Karpas-422 (cell line): ENCODE results near the gene CXCL3. TPM values are rescaled to one million over a fixed set of nuclear protein-coding genes. Genes with fewer than 3 reads are reported as not detected.

Experiments
- DNase-seq: peaks from one replicate; pipeline ENCODE4 v3.0.0-alpha.2; 2015
- H2AFZ ChIP-seq: fragments of 200-600 bp; sonication (generic); 2 replicates; pipeline ENCODE4 v1.6.1; 2014; ENCODE audit warnings: antibody characterized with exemption, low read length, mixed read lengths
- H3K27ac ChIP-seq: fragments of 200-600 bp; sonication (generic); 2 replicates; pipeline ENCODE4 v1.5.1; 2014; ENCODE audit warnings: mild to moderate bottlenecking, low read length, moderate library complexity
- H3K27me3 ChIP-seq: fragments of 200-600 bp; sonication (generic); 2 replicates; pipeline ENCODE4 v1.6.1; 2014; ENCODE audit warnings: low read length, mixed read lengths
- H3K36me3 ChIP-seq: fragments of 200-600 bp; sonication (generic); 2 replicates; pipeline ENCODE4 v1.6.1; 2014; ENCODE audit warnings: low read length, mixed read lengths; ENCODE audit not compliant: insufficient read depth
- H3K4me1 ChIP-seq: fragments of 200-600 bp; sonication (generic); 2 replicates; pipeline ENCODE4 v1.6.1; 2014; ENCODE audit warnings: mild to moderate bottlenecking, low read length, mixed read lengths
- H3K4me2 ChIP-seq: fragments of 200-600 bp; sonication (generic); 2 replicates; pipeline ENCODE4 v1.6.1; 2014; ENCODE audit warnings: low read length, low read depth, mild to moderate bottlenecking; ENCODE audit not compliant: poor library complexity, severe bottlenecking
- H3K4me3 ChIP-seq: fragments of 200-600 bp; sonication (generic); 2 replicates; pipeline ENCODE4 v1.5.1; 2014; ENCODE audit warnings: mild to moderate bottlenecking, antibody characterized with exemption, low read length, mixed read lengths
- H3K79me2 ChIP-seq: fragments of 200-600 bp; sonication (generic); 2 replicates; pipeline ENCODE4 v1.6.1; 2014; ENCODE audit warnings: mild to moderate bottlenecking, low read length, mixed read lengths
- H3K9ac ChIP-seq: fragments of 200-600 bp; sonication (generic); 2 replicates; pipeline ENCODE4 v1.6.0; 2014; ENCODE audit warnings: low read length
- H3K9me2 ChIP-seq: fragments of 200-600 bp; sonication (generic), shearing (Covaris generic); replicated peaks from 2 replicates; pipeline ENCODE4 v1.6.0; 2014; ENCODE audit warnings: mild to moderate bottlenecking, low read length, moderate library complexity; ENCODE audit not compliant: insufficient read depth
- H3K9me3 ChIP-seq: fragments of 300-700, 200-600 bp; sonication (generic); 2 replicates; pipeline ENCODE4 v1.6.1; 2014; ENCODE audit warnings: low read length, mixed read lengths
- H4K20me1 ChIP-seq: fragments of 200-600 bp; sonication (generic); 2 replicates; pipeline ENCODE4 v1.6.1; 2014; ENCODE audit warnings: mild to moderate bottlenecking, antibody characterized with exemption, low read length, low read depth; ENCODE audit not compliant: insufficient read depth
- small RNA-seq: library from RNA; depleted of rRNA; stranded (forward); fragments of <200 nt; gene quantifications from one replicate; pipeline ENCODE3, GENCODE V24; 2014
- total RNA-seq: library from RNA; depleted of rRNA; stranded (reverse); fragments of >200 nt; shearing (Covaris generic); gene quantifications from 2 replicates; pipeline ENCODE4 v1.2.3, GENCODE V29; 2014; ENCODE audit warnings: low replicate concordance; rRNA removed

The CXCL3 gene
- total RNA-seq, 1 experiment from 2014 or later: not detected

GRCh38 chr4:73989928-73990327 lies 48.6 kb downstream of the CXCL3 start:
- Histone ChIP-seq H3K27ac (no peak overlapping the region), H3K4me1 (no peaks in the 10 kb centered on the region), H3K4me3 (no peak overlapping the region), H3K9ac (no peak overlapping the region), H3K9me2 (no peaks in the 10 kb centered on the region), H3K27me3 (no peaks in the 10 kb centered on the region), H3K36me3 (no peaks in the 10 kb centered on the region), H3K4me2 (no peak overlapping the region), H3K79me2 (no peaks in the 10 kb centered on the region), H4K20me1 (no peaks in the 10 kb centered on the region), H3K9me3 (no peaks in the 10 kb centered on the region), H2AFZ (no peak overlapping the region)
- no peak for DNase-seq

- no peaks in the 10 kb centered on the region for H3K9me3 ChIP-seq
- H3K4me2 ChIP-seq: no peak overlapping the region
- no peaks in the 10 kb centered on the region for H3K27me3 ChIP-seq
- DNase-seq: no peak
- H4K20me1 ChIP-seq: no peaks in the 10 kb centered on the region
- no peaks in the 10 kb centered on the region for H3K4me1 ChIP-seq
- no peak overlapping the region for H3K9ac ChIP-seq
- H2AFZ ChIP-seq: no peak overlapping the region
- H3K79me2 ChIP-seq: no peaks in the 10 kb centered on the region
- no peak overlapping the region for H3K4me3 ChIP-seq
- no peaks in the 10 kb centered on the region for H3K36me3 ChIP-seq
- no peaks in the 10 kb centered on the region for H3K9me2 ChIP-seq
- no peak overlapping the region for H3K27ac ChIP-seq
Observed at GRCh38 chr4:73989031-73989430, 49.5 kb downstream of the CXCL3 start.

- H3K4me2 ChIP-seq: no peak within 1 kb of the TSS
- no peaks in the 10 kb centered on the region for H3K4me1 ChIP-seq
- H3K27ac ChIP-seq: no peak within 1 kb of the TSS
- H2AFZ ChIP-seq: no peak within 1 kb of the TSS
- H3K4me3 ChIP-seq: no peak within 1 kb of the TSS
- H3K9me3 ChIP-seq: no peaks in the 10 kb centered on the region
- no peaks in the 10 kb centered on the region for H3K79me2 ChIP-seq
- H4K20me1 ChIP-seq: no peaks in the 10 kb centered on the region
- H3K9ac ChIP-seq: no peak within 1 kb of the TSS
- no peaks in the 10 kb centered on the region for H3K36me3 ChIP-seq
- no peaks in the 10 kb centered on the region for H3K27me3 ChIP-seq
- no peaks in the 10 kb centered on the region for H3K9me2 ChIP-seq
- no peak for DNase-seq
Observed at GRCh38 chr4:73988061-73988460, 50.4 kb downstream of the CXCL3 start, which contains the start of gene PPBP. PPBP (minus strand) TSS chr4:73988190; CDS start chr4:73988103, 87 bp downstream.

Small RNAs within 50 kb of the gene (small RNA-seq; reads per million reads assigned to genes)
- gene RN7SL218P: not detected

Other genes with a start within 250 kb of the CXCL3 start
- gene CXCL6, start 202.0 kb downstream of the CXCL3 start, total RNA-seq: not detected in 2 replicates
- not detected in 2 replicates for gene PF4V1, start 185.4 kb downstream of the CXCL3 start, total RNA-seq
- gene CXCL1, start 169.3 kb downstream of the CXCL3 start, total RNA-seq: not detected in 2 replicates
- gene PF4, start 56.7 kb downstream of the CXCL3 start, total RNA-seq: not detected in 2 replicates
- gene PPBP, start 50.5 kb downstream of the CXCL3 start, total RNA-seq: not detected in 2 replicates
- gene CXCL5, start 40.0 kb downstream of the CXCL3 start, total RNA-seq: not detected in 2 replicates
- gene CXCL2, start 60.5 kb upstream of the CXCL3 start, total RNA-seq: not detected in 2 replicates
- gene MTHFD2L, start 119.4 kb upstream of the CXCL3 start, total RNA-seq: 10.5 and 23.6 TPM in 2 replicates